Measurements from ENCODE around the gene U2SURP.

Gene U2SURP

GRCh38 chr3:143105170-143105569 lies 103.8 kb downstream of the U2SURP start:
- TF ChIP-seq, protein P1, sequence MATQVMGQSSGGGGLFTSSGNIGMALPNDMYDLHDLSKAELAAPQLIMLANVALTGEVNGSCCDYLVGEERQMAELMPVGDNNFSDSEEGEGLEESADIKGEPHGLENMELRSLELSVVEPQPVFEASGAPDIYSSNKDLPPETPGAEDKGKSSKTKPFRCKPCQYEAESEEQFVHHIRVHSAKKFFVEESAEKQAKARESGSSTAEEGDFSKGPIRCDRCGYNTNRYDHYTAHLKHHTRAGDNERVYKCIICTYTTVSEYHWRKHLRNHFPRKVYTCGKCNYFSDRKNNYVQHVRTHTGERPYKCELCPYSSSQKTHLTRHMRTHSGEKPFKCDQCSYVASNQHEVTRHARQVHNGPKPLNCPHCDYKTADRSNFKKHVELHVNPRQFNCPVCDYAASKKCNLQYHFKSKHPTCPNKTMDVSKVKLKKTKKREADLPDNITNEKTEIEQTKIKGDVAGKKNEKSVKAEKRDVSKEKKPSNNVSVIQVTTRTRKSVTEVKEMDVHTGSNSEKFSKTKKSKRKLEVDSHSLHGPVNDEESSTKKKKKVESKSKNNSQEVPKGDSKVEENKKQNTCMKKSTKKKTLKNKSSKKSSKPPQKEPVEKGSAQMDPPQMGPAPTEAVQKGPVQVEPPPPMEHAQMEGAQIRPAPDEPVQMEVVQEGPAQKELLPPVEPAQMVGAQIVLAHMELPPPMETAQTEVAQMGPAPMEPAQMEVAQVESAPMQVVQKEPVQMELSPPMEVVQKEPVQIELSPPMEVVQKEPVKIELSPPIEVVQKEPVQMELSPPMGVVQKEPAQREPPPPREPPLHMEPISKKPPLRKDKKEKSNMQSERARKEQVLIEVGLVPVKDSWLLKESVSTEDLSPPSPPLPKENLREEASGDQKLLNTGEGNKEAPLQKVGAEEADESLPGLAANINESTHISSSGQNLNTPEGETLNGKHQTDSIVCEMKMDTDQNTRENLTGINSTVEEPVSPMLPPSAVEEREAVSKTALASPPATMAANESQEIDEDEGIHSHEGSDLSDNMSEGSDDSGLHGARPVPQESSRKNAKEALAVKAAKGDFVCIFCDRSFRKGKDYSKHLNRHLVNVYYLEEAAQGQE (IDR thresholded peaks at IDR 0.05; ENCODE audit: insufficient replicate concordance, low read depth), result no peak
- TF ChIP-seq GABPA (IDR thresholded peaks at IDR 0.05; ENCODE audit: low read depth) (no peak), POLR2AphosphoS5 (IDR thresholded peaks at IDR 0.05; ENCODE audit: low read depth) (no peak), SPI1 (IDR thresholded peaks at IDR 0.05; ENCODE audit: borderline replicate concordance, low read depth) (no peak), CTCF (IDR thresholded peaks at IDR 0.05; ENCODE audit: insufficient read depth, low read length) (no peak)
- no peak overlapping the region for H3K4me3 ChIP-seq (replicated peaks; ENCODE audit: insufficient read depth, low read length)
- DNase-seq (ENCODE audit: low read depth in 1 of 2, low spot score in 1 of 2), result no peak
- peaks cover 2% of the 10 kb centered on the region for H3K27me3 ChIP-seq (ENCODE audit: insufficient read depth, poor library complexity, severe bottlenecking)
- H3K27ac ChIP-seq (replicated peaks), result no peak overlapping the region

- no peak for TF ChIP-seq CTCF (IDR thresholded peaks at IDR 0.05; ENCODE audit: insufficient read depth, low read length)
- DNase-seq (ENCODE audit: low read depth in 1 of 2, low spot score in 1 of 2), result no peak
- no peak overlapping the region for H3K4me3 ChIP-seq (replicated peaks; ENCODE audit: insufficient read depth, low read length)
Measured at GRCh38 chr3:143109861-143110260, 108.5 kb downstream of the U2SURP start.

More at GRCh38 chr3:143109861-143110260, 108.5 kb downstream of the U2SURP start:
- H3K27me3 ChIP-seq (ENCODE audit: insufficient read depth, poor library complexity, severe bottlenecking), result peaks cover 3% of the 10 kb centered on the region
- H3K27ac ChIP-seq (replicated peaks), result no peak overlapping the region
